Astrocyte (in vitro differentiated cells and primary cell): ENCODE data around the gene AZGP1.

Source experiments
- EZH2 ChIP-seq: IDR thresholded peaks from 2 replicates; pipeline ENCODE4 v1.6.1; 2012; ENCODE audit warnings: mild to moderate bottlenecking, low read length, inconsistent platforms; ENCODE audit not compliant: insufficient read depth
- TF ChIP-seq, protein P1 (sequence below): IDR thresholded peaks from 2 replicates; pipeline ENCODE4 v1.5.1; 2011; ENCODE audit warnings: low read depth, mild to moderate bottlenecking, inconsistent platforms, low read length, moderate library complexity; ENCODE audit not compliant: insufficient read depth

DNA sequence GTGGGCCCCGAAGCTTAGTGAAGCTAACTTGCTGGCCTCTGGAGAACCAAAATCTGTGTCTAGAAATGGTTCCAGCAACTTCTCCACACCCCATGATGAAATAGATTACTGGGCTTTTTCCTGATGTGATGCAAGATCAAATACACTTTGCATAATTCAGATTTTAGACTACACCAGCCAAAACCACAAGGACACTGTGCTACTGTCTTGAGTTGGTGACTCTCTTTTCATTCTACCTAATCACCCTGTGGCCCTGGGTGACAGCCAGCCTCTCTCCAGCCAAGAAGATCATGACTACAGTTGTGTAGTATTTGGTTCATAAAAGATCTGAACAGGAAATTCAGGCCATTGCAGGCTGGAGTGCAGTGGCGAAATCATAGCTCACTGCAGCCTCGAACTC, 22.2 kb downstream of the AZGP1 start:
- TF ChIP-seq, protein P1, sequence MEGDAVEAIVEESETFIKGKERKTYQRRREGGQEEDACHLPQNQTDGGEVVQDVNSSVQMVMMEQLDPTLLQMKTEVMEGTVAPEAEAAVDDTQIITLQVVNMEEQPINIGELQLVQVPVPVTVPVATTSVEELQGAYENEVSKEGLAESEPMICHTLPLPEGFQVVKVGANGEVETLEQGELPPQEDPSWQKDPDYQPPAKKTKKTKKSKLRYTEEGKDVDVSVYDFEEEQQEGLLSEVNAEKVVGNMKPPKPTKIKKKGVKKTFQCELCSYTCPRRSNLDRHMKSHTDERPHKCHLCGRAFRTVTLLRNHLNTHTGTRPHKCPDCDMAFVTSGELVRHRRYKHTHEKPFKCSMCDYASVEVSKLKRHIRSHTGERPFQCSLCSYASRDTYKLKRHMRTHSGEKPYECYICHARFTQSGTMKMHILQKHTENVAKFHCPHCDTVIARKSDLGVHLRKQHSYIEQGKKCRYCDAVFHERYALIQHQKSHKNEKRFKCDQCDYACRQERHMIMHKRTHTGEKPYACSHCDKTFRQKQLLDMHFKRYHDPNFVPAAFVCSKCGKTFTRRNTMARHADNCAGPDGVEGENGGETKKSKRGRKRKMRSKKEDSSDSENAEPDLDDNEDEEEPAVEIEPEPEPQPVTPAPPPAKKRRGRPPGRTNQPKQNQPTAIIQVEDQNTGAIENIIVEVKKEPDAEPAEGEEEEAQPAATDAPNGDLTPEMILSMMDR = no peak
- no peak for TF ChIP-seq EZH2
